Cardiac fibroblast (primary cell): ENCODE results near the gene GMEB2.
A peak's percentile ranks its signal among the peaks of the same experiment; 100 is the strongest.
"Not testable (repeated sequence)": the region's sequence is repeated elsewhere in the genome, so short reads cannot be mapped to it uniquely, and the experiment has no call there.

Source experiments
- DNase-seq, 2 donors: peaks; one replicate each; pipeline versions ENCODE4 v3.0.0 to v3.0.0-alpha.2; 2010; ENCODE audit warnings: low read depth in 2 of 2
- H3K4me3 ChIP-seq, 2 donors: replicated peaks in 1 of 2; 1 replicate in 1 of 2; 2 replicates in 1 of 2; pipeline ENCODE4 v1.5.1; 2011; ENCODE audit warnings: low read depth in 2 of 2, low read length in 2 of 2, mild to moderate bottlenecking in 2 of 2, moderate library complexity in 1 of 2
- TF ChIP-seq, protein P1 (sequence below): IDR thresholded peaks from one replicate; pipeline ENCODE4 v1.5.1; 2011; ENCODE audit warnings: low read depth, mild to moderate bottlenecking, low read length, inconsistent platforms

The GMEB2 gene

DNA sequence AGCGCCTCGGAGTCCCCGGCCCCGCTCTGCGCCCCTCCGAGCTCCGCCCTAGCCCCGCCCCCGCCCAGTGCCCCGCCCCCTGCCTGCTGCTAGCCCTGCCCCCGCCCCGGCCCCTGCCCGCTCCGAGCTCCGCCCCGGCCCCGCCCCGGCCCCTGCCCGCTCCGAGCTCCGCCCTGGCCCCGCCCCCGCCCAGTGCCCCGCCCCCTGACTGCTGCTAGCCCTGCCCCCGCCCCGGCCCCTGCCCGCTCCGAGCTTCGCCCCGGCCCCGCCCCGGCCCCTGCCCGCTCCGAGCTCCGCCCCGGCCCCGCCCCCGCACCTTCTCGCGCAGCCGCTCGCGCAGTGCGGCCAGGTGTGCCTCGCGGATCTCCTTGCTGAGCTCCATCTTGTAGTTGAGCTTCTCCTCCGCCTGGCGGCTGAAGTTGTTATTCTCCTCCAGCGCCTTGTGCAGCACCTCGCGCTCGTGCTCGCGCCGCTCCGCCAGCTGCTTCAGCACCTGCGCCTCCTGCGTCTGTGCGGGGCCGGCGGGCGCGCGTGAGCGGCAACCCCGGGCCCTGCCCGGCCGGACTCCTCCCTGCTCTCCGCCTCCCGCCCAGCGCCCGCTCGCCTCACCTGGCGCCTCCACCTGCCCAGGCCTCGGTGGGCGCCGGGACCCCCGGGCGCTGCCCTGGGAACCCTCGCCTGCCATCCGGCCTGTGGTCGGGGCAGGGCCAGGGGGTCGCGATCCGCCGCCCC, 15.1 kb upstream of the GMEB2 start:
- TF ChIP-seq, protein P1, sequence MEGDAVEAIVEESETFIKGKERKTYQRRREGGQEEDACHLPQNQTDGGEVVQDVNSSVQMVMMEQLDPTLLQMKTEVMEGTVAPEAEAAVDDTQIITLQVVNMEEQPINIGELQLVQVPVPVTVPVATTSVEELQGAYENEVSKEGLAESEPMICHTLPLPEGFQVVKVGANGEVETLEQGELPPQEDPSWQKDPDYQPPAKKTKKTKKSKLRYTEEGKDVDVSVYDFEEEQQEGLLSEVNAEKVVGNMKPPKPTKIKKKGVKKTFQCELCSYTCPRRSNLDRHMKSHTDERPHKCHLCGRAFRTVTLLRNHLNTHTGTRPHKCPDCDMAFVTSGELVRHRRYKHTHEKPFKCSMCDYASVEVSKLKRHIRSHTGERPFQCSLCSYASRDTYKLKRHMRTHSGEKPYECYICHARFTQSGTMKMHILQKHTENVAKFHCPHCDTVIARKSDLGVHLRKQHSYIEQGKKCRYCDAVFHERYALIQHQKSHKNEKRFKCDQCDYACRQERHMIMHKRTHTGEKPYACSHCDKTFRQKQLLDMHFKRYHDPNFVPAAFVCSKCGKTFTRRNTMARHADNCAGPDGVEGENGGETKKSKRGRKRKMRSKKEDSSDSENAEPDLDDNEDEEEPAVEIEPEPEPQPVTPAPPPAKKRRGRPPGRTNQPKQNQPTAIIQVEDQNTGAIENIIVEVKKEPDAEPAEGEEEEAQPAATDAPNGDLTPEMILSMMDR: peak; percentile 30
- H3K4me3 ChIP-seq: peak overlapping the region; percentile 43 to 49
- DNase-seq: peak; percentile 61 to 91

- TF ChIP-seq, protein P1: no peak
- DNase-seq: no peak
- peak overlapping the region in 1 of 2 donors; percentile 49 for H3K4me3 ChIP-seq
These were observed 14.4 kb upstream of the GMEB2 start for GRCh38 chr20:63641146-63641791.

DNA sequence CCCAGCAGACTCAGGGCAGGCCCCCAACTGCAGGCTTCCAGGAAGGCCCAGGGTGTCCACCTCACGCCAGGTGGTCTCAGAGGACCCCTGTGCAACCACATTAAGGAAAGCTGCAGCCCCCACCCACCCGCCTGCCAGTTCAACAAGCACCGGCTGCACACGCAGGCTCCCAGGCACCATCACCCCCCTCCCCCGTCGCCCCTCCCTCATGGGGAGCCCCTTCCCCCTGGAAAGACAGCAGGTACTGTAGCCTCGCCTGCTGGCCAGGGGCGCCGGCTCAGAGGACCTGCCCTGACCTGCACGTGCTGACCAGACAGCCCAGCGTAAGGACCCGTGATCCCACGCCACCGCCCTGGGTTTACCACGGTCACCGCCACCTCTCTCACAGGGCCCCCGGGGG, 13.8 kb upstream of the GMEB2 start:
- DNase-seq, H3K4me3 ChIP-seq: not testable (repeated sequence)

GRCh38 chr20:63640086-63640485, 13.2 kb upstream of the GMEB2 start:
- TF ChIP-seq, protein P1: no peak
- no peak for DNase-seq
- no peak overlapping the region for H3K4me3 ChIP-seq

GRCh38 chr20:63639093-63639975, 12.4 kb upstream of the GMEB2 start:
- no peak overlapping the region for H3K4me3 ChIP-seq
- DNase-seq: no peak
- TF ChIP-seq, protein P1: no peak

DNA sequence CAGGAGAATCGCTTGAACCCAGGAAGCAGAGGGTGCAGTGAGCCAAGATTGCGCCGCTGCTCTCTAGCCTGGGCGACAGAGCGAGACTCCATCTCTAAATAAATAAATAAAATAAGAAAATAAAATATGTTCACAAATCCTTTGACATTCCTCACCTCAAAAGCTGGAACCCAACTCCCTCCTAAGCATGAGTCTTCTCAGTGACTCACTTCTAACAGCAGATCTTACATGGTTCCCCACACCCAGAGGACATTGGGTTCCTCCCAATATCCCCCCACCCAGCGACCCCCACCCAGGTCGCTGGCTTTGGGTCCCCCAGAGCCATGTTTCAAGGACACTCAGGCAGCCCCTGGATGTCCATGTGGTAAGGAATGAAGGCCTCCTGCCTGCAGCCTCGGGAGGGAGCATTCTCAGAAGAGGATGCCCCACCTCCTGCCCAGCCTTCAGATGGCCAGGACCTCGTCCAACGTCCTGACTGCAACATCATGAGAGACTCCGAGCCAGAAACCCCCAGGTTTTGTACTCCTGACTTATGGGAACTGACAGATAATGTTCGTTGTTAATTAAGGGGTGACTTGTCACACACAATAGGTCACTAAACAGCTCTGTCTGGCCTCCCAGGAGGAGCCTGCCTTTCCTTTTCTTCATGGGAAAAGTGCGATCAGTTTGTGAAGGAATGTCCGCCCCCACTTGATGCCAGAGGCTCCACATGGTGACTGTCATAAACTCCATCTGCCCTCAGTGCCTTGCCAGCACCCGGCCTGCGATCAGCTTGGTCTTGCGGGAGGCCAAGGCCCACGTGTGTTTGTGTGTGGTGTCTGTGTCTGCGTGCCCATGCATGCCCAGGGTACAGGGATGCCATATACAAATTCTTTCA, 10.1 kb upstream of the GMEB2 start:
- no peak overlapping the region for H3K4me3 ChIP-seq
- DNase-seq: no peak
- TF ChIP-seq, protein P1: no peak
